GM10248 (cell line): Measurements from ENCODE around the gene PCDHA10.
"Not testable (repeated sequence)": the region's sequence is repeated elsewhere in the genome, so short reads cannot be mapped to it uniquely, and the experiment has no call there.

Experiments
- CTCF ChIA-PET: fragments of 300-600 bp; sonication (Branson Sonifier 250); formaldehyde crosslinking; extraction: SDS; loops from one replicate; lab custom pipeline; 2021; ENCODE audit warnings: antibody characterized with exemption; lab: Yijun Ruan, JAX
- POLR2A ChIA-PET: fragments of 350-650 bp; sonication (Branson Sonifier 250); formaldehyde crosslinking; extraction: SDS; loops from one replicate; lab custom pipeline; 2020; ENCODE audit warnings: antibody characterized with exemption; lab: Yijun Ruan, JAX
- DNase-seq: peaks from one replicate; pipeline ENCODE4 v3.0.0; 2012; ENCODE audit errors: extremely low spot score
- TF ChIP-seq, protein P1 (sequence below): IDR thresholded peaks from 2 replicates; pipeline ENCODE4 v1.5.1; 2012; ENCODE audit warnings: mild to moderate bottlenecking, low read depth; ENCODE audit errors: extremely low read depth, missing control alignments, control extremely low read depth

PCDHA10 gene

GRCh38 chr5:140870221-140871201, 14.8 kb downstream of the PCDHA10 start:
- ChIA-PET CTCF (no interaction called here), POLR2A (no interaction called here)
- no peak for DNase-seq
- TF ChIP-seq, protein P1, sequence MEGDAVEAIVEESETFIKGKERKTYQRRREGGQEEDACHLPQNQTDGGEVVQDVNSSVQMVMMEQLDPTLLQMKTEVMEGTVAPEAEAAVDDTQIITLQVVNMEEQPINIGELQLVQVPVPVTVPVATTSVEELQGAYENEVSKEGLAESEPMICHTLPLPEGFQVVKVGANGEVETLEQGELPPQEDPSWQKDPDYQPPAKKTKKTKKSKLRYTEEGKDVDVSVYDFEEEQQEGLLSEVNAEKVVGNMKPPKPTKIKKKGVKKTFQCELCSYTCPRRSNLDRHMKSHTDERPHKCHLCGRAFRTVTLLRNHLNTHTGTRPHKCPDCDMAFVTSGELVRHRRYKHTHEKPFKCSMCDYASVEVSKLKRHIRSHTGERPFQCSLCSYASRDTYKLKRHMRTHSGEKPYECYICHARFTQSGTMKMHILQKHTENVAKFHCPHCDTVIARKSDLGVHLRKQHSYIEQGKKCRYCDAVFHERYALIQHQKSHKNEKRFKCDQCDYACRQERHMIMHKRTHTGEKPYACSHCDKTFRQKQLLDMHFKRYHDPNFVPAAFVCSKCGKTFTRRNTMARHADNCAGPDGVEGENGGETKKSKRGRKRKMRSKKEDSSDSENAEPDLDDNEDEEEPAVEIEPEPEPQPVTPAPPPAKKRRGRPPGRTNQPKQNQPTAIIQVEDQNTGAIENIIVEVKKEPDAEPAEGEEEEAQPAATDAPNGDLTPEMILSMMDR, result no peak

GRCh38 chr5:140875085-140876065, 19.7 kb downstream of the PCDHA10 start, which contains the start of gene PCDHA12:
Gene PCDHA12 (plus strand): TSS chr5:140875308. CDS start chr5:140875473, 165 bp downstream.
- CTCF ChIA-PET, result no interaction called here
- no peak for DNase-seq
- TF ChIP-seq, protein P1, result no peak
- POLR2A ChIA-PET, result no interaction called here

- CTCF ChIA-PET, DNase-seq, POLR2A ChIA-PET: not testable (repeated sequence)
Measured at GRCh38 chr5:140876541-140877261, 21.0 kb downstream of the PCDHA10 start.

GRCh38 chr5:140877262-140877581, 21.5 kb downstream of the PCDHA10 start:
- TF ChIP-seq, protein P1, result no peak
- DNase-seq, result no peak
- ChIA-PET CTCF (no interaction called here), POLR2A (no interaction called here)

GRCh38 chr5:140881889-140882590, 26.3 kb downstream of the PCDHA10 start, which contains the start of gene PCDHA13:
Gene PCDHA13 (plus strand): TSS chr5:140882124. CDS start chr5:140882269, 145 bp downstream.
- POLR2A ChIA-PET, result no interaction called here
- TF ChIP-seq, protein P1, result no peak
- CTCF ChIA-PET, result no interaction called here
- no peak for DNase-seq

DNA sequence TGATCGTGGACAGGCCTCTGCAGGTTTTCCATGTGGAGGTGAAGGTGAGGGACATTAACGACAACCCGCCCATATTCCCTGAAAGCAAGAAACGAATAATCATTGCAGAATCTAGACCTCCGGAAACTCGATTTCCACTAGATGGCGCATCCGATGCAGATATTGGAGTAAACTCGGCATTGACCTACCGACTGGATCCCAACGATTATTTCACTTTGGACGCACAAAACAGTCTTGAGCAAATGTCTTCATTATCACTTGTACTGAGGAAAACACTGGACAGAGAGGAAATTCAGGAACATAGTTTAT, 26.8 kb downstream of the PCDHA10 start:
- POLR2A ChIA-PET, result no interaction called here
- TF ChIP-seq, protein P1, result no peak
- CTCF ChIA-PET, result no interaction called here
- no peak for DNase-seq
